Measurements from ENCODE around the gene MMP17. TPM values are rescaled to one million over a fixed set of nuclear protein-coding genes. Genes with fewer than 3 reads are reported as not detected.

MMP17 gene
- total RNA-seq, 2 experiments from 2014 or later: not detected

- no peak for DNase-seq (ENCODE audit: low spot score)
- CTCF ChIA-PET (ENCODE audit: unreplicated experiment): no interaction called here
Measured at GRCh38 chr12:131845121-131845520, 16.9 kb downstream of the MMP17 start.

GRCh38 chr12:131847456-131847855 is 19.3 kb downstream of the MMP17 start:
- Histone ChIP-seq H3K79me2 (ENCODE audit: insufficient read depth, low read depth, low read length) (no peaks in the 10 kb centered on the region), H3K4me2 (ENCODE audit: low read length) (no peak overlapping the region), H4K20me1 (ENCODE audit: insufficient read depth, low read length) (no peaks in the 10 kb centered on the region), H3K36me3 (ENCODE audit: insufficient read depth, low read length) (no peaks in the 10 kb centered on the region), H3K4me3 (ENCODE audit: low read depth, low read length, poor library complexity, severe bottlenecking) (no peak overlapping the region), H3K9me2 (ENCODE audit: insufficient read depth, low read length) (no peaks in the 10 kb centered on the region), H2AFZ (ENCODE audit: low read length) (no peak overlapping the region), H3K4me1 (ENCODE audit: insufficient read depth, low read length, poor library complexity, severe bottlenecking) (no peaks in the 10 kb centered on the region), H3K9me3 (ENCODE audit: low read length) (no peaks in the 10 kb centered on the region), H3K27ac (ENCODE audit: low read depth, low read length, poor library complexity, severe bottlenecking) (no peak overlapping the region)
- CTCF ChIA-PET (ENCODE audit: unreplicated experiment): no interaction called here
- intact Hi-C loops (cut with micrococcal nuclease; ENCODE audit: unreplicated experiment): no loop called here
- TF ChIP-seq EZH2phosphoT487 (IDR thresholded peaks at IDR 0.05; ENCODE audit: borderline replicate concordance, low read depth, low read length): no peak
- TF ChIP-seq CTCF (conservative IDR thresholded peaks at IDR 0.05; ENCODE audit: low read length): no peak
- POLR2A ChIA-PET: no interaction called here
- BruUV-seq (replicated peaks): no TSS peak
- no peak for DNase-seq (ENCODE audit: low spot score)

More at GRCh38 chr12:131845121-131845520, 16.9 kb downstream of the MMP17 start:
- no peaks in the 10 kb centered on the region for H3K4me1 ChIP-seq (ENCODE audit: insufficient read depth, low read length, poor library complexity, severe bottlenecking)
- no peak overlapping the region for H2AFZ ChIP-seq (ENCODE audit: low read length)
- H3K9me3 ChIP-seq (ENCODE audit: low read length): no peaks in the 10 kb centered on the region
- H3K36me3 ChIP-seq (ENCODE audit: insufficient read depth, low read length): no peaks in the 10 kb centered on the region
- no peak overlapping the region for H3K27ac ChIP-seq (ENCODE audit: low read depth, low read length, poor library complexity, severe bottlenecking)
- no peaks in the 10 kb centered on the region for H4K20me1 ChIP-seq (ENCODE audit: insufficient read depth, low read length)
- no peaks in the 10 kb centered on the region for H3K79me2 ChIP-seq (ENCODE audit: insufficient read depth, low read depth, low read length)
- intact Hi-C loops (cut with micrococcal nuclease; ENCODE audit: unreplicated experiment): no loop called here
- POLR2A ChIA-PET: no interaction called here
- H3K9me2 ChIP-seq (ENCODE audit: insufficient read depth, low read length): no peaks in the 10 kb centered on the region
- no peak overlapping the region for H3K4me3 ChIP-seq (ENCODE audit: low read depth, low read length, poor library complexity, severe bottlenecking)
- TF ChIP-seq EZH2phosphoT487 (IDR thresholded peaks at IDR 0.05; ENCODE audit: borderline replicate concordance, low read depth, low read length) (no peak), CTCF (conservative IDR thresholded peaks at IDR 0.05; ENCODE audit: low read length) (no peak)
- BruUV-seq (replicated peaks): no TSS peak
- no peak overlapping the region for H3K4me2 ChIP-seq (ENCODE audit: low read length)

GRCh38 chr12:131848753-131849152 is 20.6 kb downstream of the MMP17 start:
- Histone ChIP-seq H3K4me1 (ENCODE audit: insufficient read depth, low read length, poor library complexity, severe bottlenecking) (no peaks in the 10 kb centered on the region), H3K36me3 (ENCODE audit: insufficient read depth, low read length) (no peaks in the 10 kb centered on the region), H3K4me3 (ENCODE audit: low read depth, low read length, poor library complexity, severe bottlenecking) (no peak overlapping the region), H3K27ac (ENCODE audit: low read depth, low read length, poor library complexity, severe bottlenecking) (no peak overlapping the region), H3K79me2 (ENCODE audit: insufficient read depth, low read depth, low read length) (no peaks in the 10 kb centered on the region), H3K9me3 (ENCODE audit: low read length) (no peaks in the 10 kb centered on the region), H3K9me2 (ENCODE audit: insufficient read depth, low read length) (no peaks in the 10 kb centered on the region), H3K4me2 (ENCODE audit: low read length) (no peak overlapping the region), H4K20me1 (ENCODE audit: insufficient read depth, low read length) (no peaks in the 10 kb centered on the region), H2AFZ (ENCODE audit: low read length) (no peak overlapping the region)
- no peak for DNase-seq (ENCODE audit: low spot score)
- CTCF ChIA-PET (ENCODE audit: unreplicated experiment): no interaction called here
- POLR2A ChIA-PET: no interaction called here
- intact Hi-C loops (cut with micrococcal nuclease; ENCODE audit: unreplicated experiment): no loop called here
- TF ChIP-seq CTCF (conservative IDR thresholded peaks at IDR 0.05; ENCODE audit: low read length) (no peak), EZH2phosphoT487 (IDR thresholded peaks at IDR 0.05; ENCODE audit: borderline replicate concordance, low read depth, low read length) (no peak)
- no TSS peak for BruUV-seq (replicated peaks)

All from OCI-LY7 (cell line).